Endothelial cell of umbilical vein (primary cell): ENCODE results near the gene MCTP2. TPM values are rescaled to one million over a fixed set of nuclear protein-coding genes. Genes with fewer than 3 reads are reported as not detected.

Experiments
- BruUV-seq: library from RNA; stranded (reverse); fragments of 400-500 nt; replicated peaks from 2 replicates; lab custom pipeline; 2021; lab: Mats Ljungman, UMichigan
- CTCF ChIA-PET: fragments of 300-600, 350-600 bp; sonication (Branson Sonifier 250); formaldehyde crosslinking; loops from one replicate; lab custom pipeline; 2021; ENCODE audit warnings: antibody characterized with exemption, inconsistent platforms; lab: Charles Lee
- POLR2A ChIA-PET: fragments of 300-600, 350-600 bp; sonication (Branson Sonifier 250); formaldehyde crosslinking; loops from one replicate; lab custom pipeline; 2021; ENCODE audit warnings: antibody characterized with exemption, inconsistent platforms; lab: Charles Lee
- DNase-seq: peaks from one replicate; pipeline ENCODE4 v3.0.0-alpha.2; 2011; ENCODE audit warnings: low read depth, low spot score
- FAIRE-seq: peaks from 2 replicates; lab custom pipeline; 2011; peaks lifted over from hg19 to GRCh38; lab: Jason Lieb, UNC
- H2AFZ ChIP-seq: 2 replicates; pipeline ENCODE4 v1.6.0; 2012; ENCODE audit warnings: low read depth, low read length, control low read depth, inconsistent platforms
- H3K27ac ChIP-seq: 2 replicates; pipeline ENCODE4 v1.5.1; 2011; ENCODE audit warnings: low read depth, mild to moderate bottlenecking, control low read depth, low read length, moderate library complexity; ENCODE audit not compliant: insufficient read depth
- H3K27me3 ChIP-seq, 2 experiments: 2 replicates each; pipeline versions ENCODE4 v1.6.0 to v1.6.1; 2011; ENCODE audit warnings: low read length in 2 of 2, mixed read lengths in 1 of 2; ENCODE audit not compliant: control insufficient read depth in 2 of 2, insufficient read depth in 2 of 2
- H3K36me3 ChIP-seq, 2 experiments: 2 replicates in 1 of 2; 3 replicates in 1 of 2; pipeline ENCODE4 v1.5.1; 2011; ENCODE audit warnings: low read length in 2 of 2, mild to moderate bottlenecking in 1 of 2, moderate library complexity in 1 of 2; ENCODE audit not compliant: control insufficient read depth in 2 of 2, insufficient read depth in 2 of 2; ENCODE audit errors: extremely low read depth in 1 of 2
- H3K4me1 ChIP-seq: 3 replicates; pipeline ENCODE4 v1.5.1; 2011; ENCODE audit warnings: mild to moderate bottlenecking, low read length; ENCODE audit not compliant: control insufficient read depth, insufficient read depth; ENCODE audit errors: extremely low read depth
- H3K4me2 ChIP-seq: 2 replicates; pipeline ENCODE4 v1.6.1; 2011; ENCODE audit warnings: low read length, control low read depth, mixed read lengths; ENCODE audit not compliant: insufficient read depth
- H3K4me3 ChIP-seq, 3 experiments: fragments of 200-600 bp in 1 of 3; sonication (generic), shearing (Covaris generic) in 1 of 3; replicated peaks in 1 of 3; 2 replicates each; pipeline ENCODE4 v1.5.1; 2011 to 2016; ENCODE audit warnings: control low read depth in 3 of 3, low read length in 3 of 3, mild to moderate bottlenecking in 2 of 3, inconsistent platforms in 1 of 3, low read depth in 1 of 3, moderate library complexity in 1 of 3; ENCODE audit not compliant: insufficient read depth in 1 of 3
- H3K79me2 ChIP-seq: 2 replicates; pipeline ENCODE4 v1.6.0; 2012; ENCODE audit warnings: low read length, inconsistent platforms; ENCODE audit not compliant: control insufficient read depth, insufficient read depth
- H3K9ac ChIP-seq: replicated peaks from 2 replicates; pipeline ENCODE3; 2011; ENCODE audit warnings: low read length, control low read depth; ENCODE audit not compliant: insufficient read depth; ENCODE audit errors: extremely low read depth
- H3K9me1 ChIP-seq: replicated peaks from 3 replicates; pipeline ENCODE4 v1.6.0; 2011; ENCODE audit warnings: mild to moderate bottlenecking, low read length; ENCODE audit not compliant: control insufficient read depth, insufficient read depth; ENCODE audit errors: extremely low read depth
- H3K9me3 ChIP-seq: replicated peaks from 2 replicates; pipeline ENCODE4 v1.5.1; 2012; ENCODE audit warnings: low read length, inconsistent platforms; ENCODE audit not compliant: control insufficient read depth, insufficient read depth
- H4K20me1 ChIP-seq: replicated peaks from 2 replicates; pipeline ENCODE3; 2011; ENCODE audit warnings: mild to moderate bottlenecking, low read length; ENCODE audit not compliant: control insufficient read depth, insufficient read depth; ENCODE audit errors: extremely low read depth
- EZH2 ChIP-seq: IDR thresholded peaks from 2 replicates; pipeline ENCODE4 v1.6.1; 2012; ENCODE audit warnings: borderline replicate concordance, low read depth, mild to moderate bottlenecking, moderate library complexity, low read length, inconsistent platforms; ENCODE audit not compliant: severe bottlenecking
- GATA2 ChIP-seq: IDR thresholded peaks from 2 replicates; pipeline ENCODE4 v1.7.0; 2011; ENCODE audit warnings: low read depth, mild to moderate bottlenecking, moderate library complexity, mixed read lengths, low read length; ENCODE audit not compliant: insufficient read length, insufficient read depth
- JUN ChIP-seq: IDR thresholded peaks from 2 replicates; pipeline ENCODE4 v1.6.1; 2011; ENCODE audit warnings: borderline replicate concordance, low read depth; ENCODE audit not compliant: insufficient read length, insufficient read depth
- MYC ChIP-seq: IDR thresholded peaks from one replicate; pipeline ENCODE4 v1.6.1; 2011; ENCODE audit warnings: mild to moderate bottlenecking, low read depth, low read length
- dilution Hi-C: fragments of 300-500 bp; cut with MboI; formaldehyde crosslinking; loops from one replicate; pipeline ENCODE4 v1.15.0; 2019; ENCODE audit warnings: low sequenced_read_pairs; ENCODE audit not compliant: extremely low pct_ligation_motif_present
- intact Hi-C: fragments of 100-400 bp; cut with micrococcal nuclease; formaldehyde crosslinking; loops from one replicate; pipeline ENCODE4 v1.10.0; 2022
- polyA plus RNA-seq, 4 experiments: library from polyadenylated mRNA; depleted of rRNA in 3 of 4; stranded (reverse) in 3 of 4; unstranded in 1 of 4; fragments of >200 nt; gene quantifications; 2 replicates each; pipeline versions ENCODE4 v1.2.1 to v1.2.3, GENCODE V29; 2011 to 2012; ENCODE audit warnings: missing spikeins in 1 of 4
- total RNA-seq: library from RNA; stranded (reverse); gene quantifications from 2 replicates; pipeline ENCODE4 v1.2.3, GENCODE V29; 2021
- TF ChIP-seq, protein P1 (sequence below), 2 donors: IDR thresholded peaks; 1 replicate in 1 of 2; 2 replicates in 1 of 2; pipeline ENCODE4 v1.5.1; 2011; ENCODE audit warnings: low read length in 2 of 2, mild to moderate bottlenecking in 2 of 2, moderate library complexity in 2 of 2, control low read depth in 1 of 2, inconsistent platforms in 1 of 2, low read depth in 1 of 2; ENCODE audit not compliant: insufficient read depth in 1 of 2; ENCODE audit errors: extremely low read depth in 1 of 2
- TF ChIP-seq, protein P2 (sequence below): IDR thresholded peaks from 2 replicates; pipeline ENCODE4 v1.6.1; 2011; ENCODE audit not compliant: insufficient read depth, insufficient read length

MCTP2 gene
- total and polyA plus RNA-seq, 2 donors (not counting 3 experiments of a cell fraction or from before 2014, with no cell fraction given), result 0.01 to 0.75 TPM

DNA sequence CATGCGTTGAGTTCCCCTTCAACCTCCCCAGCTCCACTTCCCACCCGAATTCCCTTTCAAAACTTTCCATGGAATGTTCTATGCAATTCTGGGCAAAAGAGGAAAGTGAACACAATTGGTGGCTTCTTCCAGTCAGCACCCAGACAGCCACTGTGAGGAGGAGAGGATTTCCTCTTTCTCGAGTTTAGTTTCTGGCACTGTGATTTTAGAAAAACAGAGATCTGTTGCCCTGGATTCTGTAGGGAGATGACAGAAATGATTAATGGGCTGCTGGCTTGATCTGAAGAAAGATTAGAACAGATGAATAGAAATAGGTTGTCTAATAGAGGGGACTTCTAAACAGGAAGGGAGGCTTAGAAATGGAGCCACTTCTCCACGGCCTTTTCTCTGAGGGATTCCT lies 172.0 kb downstream of the MCTP2 start:
- POLR2A ChIA-PET, result no interaction called here
- FAIRE-seq (no peak), DNase-seq (peak; percentile 51)
- dilution Hi-C loops, result loop anchor here (25.0 kb wide), 1 partner anchor 259 kb away; no protein-coding TSS in a partner anchor
- no peaks in the 10 kb centered on the region for H3K79me2 ChIP-seq
- TF ChIP-seq JUN, result no peak
- H3K27me3 ChIP-seq, result no peaks in the 10 kb centered on the region
- H2AFZ ChIP-seq, result no peak overlapping the region
- H4K20me1 ChIP-seq, result no peaks in the 10 kb centered on the region
- CTCF ChIA-PET, result interaction anchor here (1.4 kb wide), 1 partner anchor 10 kb away, joined by 7 read pairs; no protein-coding TSS in a partner anchor
- no peak overlapping the region for H3K4me3 ChIP-seq
- H3K9me3 ChIP-seq, result no peaks in the 10 kb centered on the region
- peaks cover 5% of the 10 kb centered on the region for H3K4me1 ChIP-seq
- no peaks in the 10 kb centered on the region for H3K36me3 ChIP-seq
- intact Hi-C loops, result loop anchor here (5.0 kb wide), 2 partner anchors 444 to 614 kb away; no protein-coding TSS in a partner anchor
- no peak overlapping the region for H3K27ac ChIP-seq
- no TSS peak for BruUV-seq
- H3K9ac ChIP-seq, result no peak overlapping the region
- no peak overlapping the region for H3K4me2 ChIP-seq
- H3K9me1 ChIP-seq, result no peaks in the 10 kb centered on the region

DNA sequence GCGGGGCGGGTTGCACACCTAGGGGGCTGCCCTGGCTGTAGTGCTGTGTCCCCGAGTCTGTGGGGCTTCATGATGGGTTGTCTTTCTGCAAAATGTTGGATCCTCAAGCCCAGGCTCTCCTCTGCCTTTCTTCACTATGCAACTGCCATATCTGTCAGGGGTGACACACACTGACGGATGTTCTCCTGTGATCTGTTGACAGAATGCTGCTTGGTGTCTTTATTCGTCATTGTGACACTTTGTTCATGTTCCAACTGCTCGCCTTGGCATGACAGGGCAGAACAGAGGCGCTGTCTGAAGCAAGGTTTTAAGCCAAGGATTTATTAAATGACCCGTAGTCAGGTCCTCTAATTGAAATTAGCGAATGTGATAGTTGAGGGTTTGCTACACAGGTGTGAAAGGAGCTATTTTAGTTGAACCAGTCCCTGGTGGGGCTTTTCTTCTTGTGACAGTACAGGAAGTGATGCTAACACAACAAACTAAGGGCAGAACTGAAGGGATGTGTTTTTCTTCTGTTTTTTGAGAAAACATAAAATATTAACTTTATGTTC lies 173.4 kb downstream of the MCTP2 start:
- Histone ChIP-seq H3K27ac (no peak overlapping the region), H3K79me2 (no peaks in the 10 kb centered on the region), H3K9ac (no peak overlapping the region), H3K4me3 (no peak overlapping the region), H3K27me3 (no peaks in the 10 kb centered on the region), H4K20me1 (no peaks in the 10 kb centered on the region), H3K9me3 (no peaks in the 10 kb centered on the region), H3K9me1 (no peaks in the 10 kb centered on the region), H3K36me3 (no peaks in the 10 kb centered on the region), H3K4me1 (peaks cover 5% of the 10 kb centered on the region), H2AFZ (no peak overlapping the region), H3K4me2 (no peak overlapping the region)
- dilution Hi-C loops, result loop anchor here (25.0 kb wide), 1 partner anchor 257 kb away; no protein-coding TSS in a partner anchor
- no peak for DNase-seq
- CTCF ChIA-PET, result no interaction called here
- no TSS peak for BruUV-seq
- POLR2A ChIA-PET, result no interaction called here
- TF ChIP-seq, protein P1, sequence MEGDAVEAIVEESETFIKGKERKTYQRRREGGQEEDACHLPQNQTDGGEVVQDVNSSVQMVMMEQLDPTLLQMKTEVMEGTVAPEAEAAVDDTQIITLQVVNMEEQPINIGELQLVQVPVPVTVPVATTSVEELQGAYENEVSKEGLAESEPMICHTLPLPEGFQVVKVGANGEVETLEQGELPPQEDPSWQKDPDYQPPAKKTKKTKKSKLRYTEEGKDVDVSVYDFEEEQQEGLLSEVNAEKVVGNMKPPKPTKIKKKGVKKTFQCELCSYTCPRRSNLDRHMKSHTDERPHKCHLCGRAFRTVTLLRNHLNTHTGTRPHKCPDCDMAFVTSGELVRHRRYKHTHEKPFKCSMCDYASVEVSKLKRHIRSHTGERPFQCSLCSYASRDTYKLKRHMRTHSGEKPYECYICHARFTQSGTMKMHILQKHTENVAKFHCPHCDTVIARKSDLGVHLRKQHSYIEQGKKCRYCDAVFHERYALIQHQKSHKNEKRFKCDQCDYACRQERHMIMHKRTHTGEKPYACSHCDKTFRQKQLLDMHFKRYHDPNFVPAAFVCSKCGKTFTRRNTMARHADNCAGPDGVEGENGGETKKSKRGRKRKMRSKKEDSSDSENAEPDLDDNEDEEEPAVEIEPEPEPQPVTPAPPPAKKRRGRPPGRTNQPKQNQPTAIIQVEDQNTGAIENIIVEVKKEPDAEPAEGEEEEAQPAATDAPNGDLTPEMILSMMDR (IDR thresholded peaks at IDR 0.05; ENCODE audit: extremely low read depth in 1 of 2, insufficient read depth in 1 of 2, low read depth in 1 of 2, low read length in 2 of 2), result no peak
- TF ChIP-seq EZH2 (no peak), GATA2 (no peak), MYC (no peak)
- TF ChIP-seq, protein P2, sequence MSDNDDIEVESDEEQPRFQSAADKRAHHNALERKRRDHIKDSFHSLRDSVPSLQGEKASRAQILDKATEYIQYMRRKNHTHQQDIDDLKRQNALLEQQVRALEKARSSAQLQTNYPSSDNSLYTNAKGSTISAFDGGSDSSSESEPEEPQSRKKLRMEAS, result no peak
- intact Hi-C loops, result loop anchor here (5.0 kb wide), 2 partner anchors 442 to 612 kb away; no protein-coding TSS in a partner anchor
- FAIRE-seq, result no peak
